Measurements from ENCODE around the gene KCNIP1. TPM values are rescaled to one million over a fixed set of nuclear protein-coding genes. Genes with fewer than 3 reads are reported as not detected.

KCNIP1 gene
- total RNA-seq, 1 experiment from 2014 or later, result not detected

DNA sequence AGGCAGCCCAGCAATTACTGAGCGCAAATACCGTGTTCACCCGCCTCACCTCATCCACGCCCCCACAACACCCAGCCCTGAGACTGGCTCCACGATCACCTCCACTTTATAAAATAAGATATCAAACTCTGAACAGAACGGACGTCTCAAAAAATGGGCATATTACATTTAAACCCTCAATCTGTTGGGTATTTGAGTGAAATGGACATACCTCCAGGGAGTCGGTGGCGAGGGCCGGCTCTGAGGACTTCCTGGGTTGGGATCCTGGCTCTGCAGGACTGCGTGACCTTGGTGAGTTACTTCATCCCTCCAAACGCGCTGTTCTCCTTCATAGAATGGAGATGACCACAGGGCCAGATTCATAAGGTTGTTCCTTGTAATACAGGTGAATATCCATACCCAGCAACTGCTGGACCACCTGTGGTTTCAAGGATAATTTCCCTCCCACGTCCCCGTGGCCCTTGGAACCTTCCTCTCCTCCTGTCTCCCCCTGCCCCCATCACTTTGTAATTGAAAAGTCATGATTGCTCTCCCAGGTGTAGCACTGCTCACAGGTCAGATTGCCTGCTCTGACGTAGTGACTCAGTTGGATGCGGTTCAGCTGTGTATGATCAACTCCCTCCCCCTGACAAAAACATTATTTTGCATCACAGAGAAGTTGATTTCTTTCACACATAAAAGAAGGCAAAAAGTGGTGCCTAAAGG is 135.6 kb downstream of the KCNIP1 start:
- no peaks in the 10 kb centered on the region for H3K27me3 ChIP-seq (ENCODE audit: insufficient read depth, low read length)
- ChIA-PET POLR2A (no interaction called here), RAD21 (ENCODE audit: low non-redundant PET in 1 of 2, low total read pairs in 2 of 2, uncharacterized antibody in 2 of 2, unreplicated experiment in 2 of 2) (interaction anchor here (1.2 to 1.3 kb wide), 2 partner anchors 152 kb away, joined by 4 to 5 read pairs; no protein-coding TSS in a partner anchor), CTCF (interaction anchor here (0.9 to 2.8 kb wide), 5 partner anchors 9 to 703 kb away, joined by 3 to 56 read pairs (median 3); no protein-coding TSS in a partner anchor)
- H3K9me2 ChIP-seq (ENCODE audit: insufficient read depth), result no peaks in the 10 kb centered on the region
- no peak overlapping the region for H3K9ac ChIP-seq (ENCODE audit: low read length)
- no peaks in the 10 kb centered on the region for H4K20me1 ChIP-seq (ENCODE audit: insufficient read depth)
- ATAC-seq (no peak), DNase-seq (ENCODE audit: low read depth, low spot score) (no peak)
- H2AFZ ChIP-seq (ENCODE audit: low read depth, low read length, poor library complexity, severe bottlenecking), result no peak overlapping the region
- H3K36me3 ChIP-seq (ENCODE audit: control insufficient read depth in 1 of 2, insufficient read depth in 2 of 2, low read length in 2 of 2), result no peaks in the 10 kb centered on the region
- H3K9me3 ChIP-seq (ENCODE audit: control insufficient read depth in 1 of 2, insufficient read depth in 1 of 2, low read depth in 1 of 2, low read length in 2 of 2), result no peaks in the 10 kb centered on the region
- no peak overlapping the region for H3K4me3 ChIP-seq (replicated peaks in 1 of 2; ENCODE audit: low read depth in 1 of 2, low read length in 2 of 2)
- H3K27ac ChIP-seq (ENCODE audit: low read depth, low read length), result no peak overlapping the region
- no peak for TF ChIP-seq FOSL1 (IDR thresholded peaks at IDR 0.05; ENCODE audit: low read depth)
- no peak for TF ChIP-seq REST (IDR thresholded peaks at IDR 0.05; ENCODE audit: low read depth)
- TF ChIP-seq TCF7L2 (IDR thresholded peaks at IDR 0.05; ENCODE audit: borderline replicate concordance, extremely low read depth, insufficient read depth, insufficient read length), result no peak
- no peak for TF ChIP-seq ZNF274 (IDR thresholded peaks at IDR 0.05; ENCODE audit: low read depth, low read length)
- H3K79me2 ChIP-seq (ENCODE audit: insufficient read depth, low read length), result no peaks in the 10 kb centered on the region
- intact Hi-C loops (cut with micrococcal nuclease), result loop anchor here (5.0 kb wide), 1 partner anchor 698 kb away; no protein-coding TSS in a partner anchor
- no TSS peak for BruUV-seq (replicated peaks)
- H3K4me2 ChIP-seq (ENCODE audit: low read length), result no peak overlapping the region
- peaks cover 4 to 7% of the 10 kb centered on the region in 2 experiments for H3K4me1 ChIP-seq (ENCODE audit: control insufficient read depth in 1 of 2, insufficient read depth in 2 of 2, low read length in 2 of 2)
